ENCODE data around the gene LILRA1.
"Not testable (repeated sequence)": the region's sequence is repeated elsewhere in the genome, so short reads cannot be mapped to it uniquely, and the experiment has no call there.

Gene LILRA1

GRCh38 chr19:54577334-54577733, 16.1 kb upstream of the LILRA1 start:
- no peak for DNase-seq (ENCODE audit: low spot score)

GRCh38 chr19:54578268-54578667, 15.2 kb upstream of the LILRA1 start:
- DNase-seq (ENCODE audit: low spot score): not testable (repeated sequence)

- DNase-seq (ENCODE audit: low spot score): no peak
These were observed 7.0 kb upstream of the LILRA1 start for GRCh38 chr19:54586397-54586796.

GRCh38 chr19:54587026-54587425, 6.4 kb upstream of the LILRA1 start:
- DNase-seq (ENCODE audit: low spot score): no peak

- DNase-seq (ENCODE audit: low spot score): not testable (repeated sequence)
These were observed 647 bp downstream of the LILRA1 start for GRCh38 chr19:54593931-54594626.

GRCh38 chr19:54594737-54595136, 1.3 kb downstream of the LILRA1 start:
- no peak for DNase-seq (ENCODE audit: low spot score)

GRCh38 chr19:54595680-54596436, 2.4 kb downstream of the LILRA1 start:
- DNase-seq (ENCODE audit: low spot score): not testable (repeated sequence)

GRCh38 chr19:54600212-54600611, 6.8 kb downstream of the LILRA1 start:
- DNase-seq (ENCODE audit: low spot score): no peak

- no peak for DNase-seq (ENCODE audit: low spot score)
These were observed 12.8 kb downstream of the LILRA1 start for GRCh38 chr19:54606230-54606629.

GRCh38 chr19:54606891-54607784, 13.7 kb downstream of the LILRA1 start:
- DNase-seq (ENCODE audit: low spot score): no peak

GRCh38 chr19:54607785-54608150, 14.3 kb downstream of the LILRA1 start:
- DNase-seq (ENCODE audit: low spot score): no peak

- no peak for DNase-seq (ENCODE audit: low spot score)
These were observed 14.8 kb downstream of the LILRA1 start for GRCh38 chr19:54608205-54608604.

GRCh38 chr19:54608792-54609191, 15.4 kb downstream of the LILRA1 start:
- no peak for DNase-seq (ENCODE audit: low spot score)

- DNase-seq (ENCODE audit: low spot score): no peak
These were observed 15.9 kb downstream of the LILRA1 start for GRCh38 chr19:54609356-54609791.

- no peak for DNase-seq (ENCODE audit: low spot score)
These were observed 19.0 kb downstream of the LILRA1 start for GRCh38 chr19:54612428-54612827.

- DNase-seq (ENCODE audit: low spot score): no peak
These were observed 21.3 kb downstream of the LILRA1 start for GRCh38 chr19:54614726-54615125.

- DNase-seq (ENCODE audit: low spot score): no peak
These were observed 22.6 kb downstream of the LILRA1 start for GRCh38 chr19:54616057-54616456.

- DNase-seq (ENCODE audit: low spot score): no peak
These were observed 23.6 kb downstream of the LILRA1 start for GRCh38 chr19:54616821-54617560.

GRCh38 chr19:54620464-54620863, 27.0 kb downstream of the LILRA1 start:
- no peak for DNase-seq (ENCODE audit: low spot score)

- no peak for DNase-seq (ENCODE audit: low spot score)
These were observed 29.0 kb downstream of the LILRA1 start for GRCh38 chr19:54622431-54622830.

GRCh38 chr19:54624234-54624633, 30.8 kb downstream of the LILRA1 start:
- DNase-seq (ENCODE audit: low spot score): not testable (repeated sequence)
